ENCODE measurements around the gene SLC5A5. TPM values are rescaled to one million over a fixed set of nuclear protein-coding genes. Genes with fewer than 3 reads are reported as not detected.

SLC5A5 gene
- polyA plus RNA-seq, 1 of the 3 experiments (the other 2 are of a cell fraction), result 0.02 TPM

DNA sequence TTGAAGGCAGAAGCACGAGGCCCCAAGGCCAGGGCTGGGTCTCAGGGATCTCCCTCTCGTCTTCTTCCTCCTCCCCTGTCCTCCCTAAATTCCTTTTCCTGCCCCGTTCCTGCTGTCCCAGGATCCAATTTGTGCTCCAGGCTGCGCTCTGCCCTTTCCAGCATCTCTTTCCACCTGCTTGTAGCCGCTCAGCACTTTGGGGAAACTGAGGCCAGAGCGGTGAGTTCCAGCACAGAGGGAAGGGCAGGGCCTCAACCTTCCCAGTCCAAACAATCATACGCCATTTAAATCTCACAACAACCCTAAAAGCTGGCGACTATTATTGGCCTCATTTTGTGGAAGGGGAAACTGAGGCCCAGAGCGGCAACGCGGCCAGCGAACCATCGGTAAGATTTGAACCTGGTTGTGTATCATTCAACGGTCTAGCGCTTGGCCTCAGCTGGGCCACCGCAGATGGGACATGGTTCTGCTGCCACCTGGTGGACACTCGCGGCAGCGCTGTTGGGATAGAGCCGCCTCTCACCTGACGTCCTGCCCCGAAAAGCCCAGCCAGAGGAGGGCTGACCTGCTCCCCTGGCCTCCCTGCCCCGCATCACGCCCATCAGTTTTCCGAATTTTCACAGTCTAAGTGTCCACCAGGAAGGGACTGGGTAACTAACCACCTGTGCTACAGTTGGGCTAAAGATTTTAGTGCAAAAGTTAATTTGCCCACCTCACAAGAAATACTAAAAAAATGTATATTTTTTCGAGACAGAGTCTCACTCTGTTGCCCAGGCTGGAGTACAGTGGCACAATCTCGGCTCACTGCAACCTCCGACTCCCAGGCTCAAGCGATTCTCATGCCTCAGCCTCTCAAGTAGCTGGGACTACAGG lies 16.2 kb upstream of the SLC5A5 start (continued):
- TF ChIP-seq RAD21 (IDR thresholded peaks at IDR 0.05; ENCODE audit: low read length) (peak; percentile 98), NRF1 (IDR thresholded peaks at IDR 0.05; ENCODE audit: low read depth, low read length) (no peak), YY1 (IDR thresholded peaks at IDR 0.05; ENCODE audit: low read depth) (no peak), TAF1 (IDR thresholded peaks at IDR 0.05; ENCODE audit: borderline replicate concordance, low read depth, low read length) (no peak), GABPA (IDR thresholded peaks at IDR 0.05; ENCODE audit: low read depth) (no peak), FOSL2 (IDR thresholded peaks at IDR 0.05; ENCODE audit: borderline replicate concordance, low read depth) (no peak), POLR2AphosphoS5 (IDR thresholded peaks at IDR 0.05; ENCODE audit: low read depth, low read length) (no peak), MXI1 (IDR thresholded peaks at IDR 0.05; ENCODE audit: low read depth, low read length) (no peak), ELF1 (IDR thresholded peaks at IDR 0.05) (no peak)
- TF ChIP-seq, protein P1, sequence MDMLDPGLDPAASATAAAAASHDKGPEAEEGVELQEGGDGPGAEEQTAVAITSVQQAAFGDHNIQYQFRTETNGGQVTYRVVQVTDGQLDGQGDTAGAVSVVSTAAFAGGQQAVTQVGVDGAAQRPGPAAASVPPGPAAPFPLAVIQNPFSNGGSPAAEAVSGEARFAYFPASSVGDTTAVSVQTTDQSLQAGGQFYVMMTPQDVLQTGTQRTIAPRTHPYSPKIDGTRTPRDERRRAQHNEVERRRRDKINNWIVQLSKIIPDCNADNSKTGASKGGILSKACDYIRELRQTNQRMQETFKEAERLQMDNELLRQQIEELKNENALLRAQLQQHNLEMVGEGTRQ (IDR thresholded peaks at IDR 0.05; ENCODE audit: borderline replicate concordance, low read depth, low read length), result no peak
- TF ChIP-seq, protein P2, sequence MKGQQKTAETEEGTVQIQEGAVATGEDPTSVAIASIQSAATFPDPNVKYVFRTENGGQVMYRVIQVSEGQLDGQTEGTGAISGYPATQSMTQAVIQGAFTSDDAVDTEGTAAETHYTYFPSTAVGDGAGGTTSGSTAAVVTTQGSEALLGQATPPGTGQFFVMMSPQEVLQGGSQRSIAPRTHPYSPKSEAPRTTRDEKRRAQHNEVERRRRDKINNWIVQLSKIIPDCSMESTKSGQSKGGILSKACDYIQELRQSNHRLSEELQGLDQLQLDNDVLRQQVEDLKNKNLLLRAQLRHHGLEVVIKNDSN (IDR thresholded peaks at IDR 0.05; ENCODE audit: borderline replicate concordance, low read depth), result no peak

DNA sequence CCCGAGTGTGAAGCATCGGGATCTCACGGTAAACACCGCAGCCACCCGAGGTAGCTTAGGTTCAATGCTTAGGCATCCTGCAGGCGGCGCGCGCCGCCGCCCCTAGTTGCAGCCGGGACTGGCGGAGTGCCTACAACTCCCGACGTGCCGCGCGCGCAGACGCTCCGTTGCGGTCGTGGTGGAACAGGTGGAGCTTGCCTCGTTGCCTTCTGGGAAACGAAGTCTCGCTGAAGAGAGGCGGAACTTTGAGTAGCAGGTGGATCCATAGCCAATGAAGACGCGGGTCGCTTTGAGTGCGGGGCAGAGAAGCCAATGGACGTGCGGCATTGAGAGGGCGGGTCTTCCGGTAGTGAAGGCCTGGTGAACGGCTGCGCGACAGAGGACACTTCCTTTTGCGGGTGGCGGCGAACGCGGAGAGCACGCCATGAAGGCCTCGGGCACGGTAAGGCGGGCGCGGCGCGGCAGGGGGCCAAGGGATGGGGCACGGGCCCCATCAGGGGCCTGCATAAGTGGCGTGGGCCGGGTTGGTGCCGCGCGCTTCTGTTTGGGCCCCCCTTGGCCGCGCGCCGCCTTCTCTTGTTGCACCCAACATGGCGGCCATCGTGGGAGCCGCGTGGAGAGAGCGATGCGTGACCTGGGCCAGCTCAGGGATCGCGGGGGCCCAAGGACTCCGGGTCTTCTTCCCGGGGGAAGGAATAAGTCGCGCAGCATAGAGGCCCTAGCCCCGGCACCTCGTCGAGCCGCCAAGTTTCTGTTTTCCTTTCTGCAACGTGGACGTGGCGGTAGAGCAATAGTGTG lies 12.0 kb upstream of the SLC5A5 start, which contains the start of gene RPL18A:
RPL18A (plus strand) TSS at position 378 of the 798 bp plus-strand sequence; CDS start at position 425, 47 bp downstream.
- Histone ChIP-seq H3K9ac (peak within 1 kb of the TSS; percentile 91), H4K20me1 (ENCODE audit: insufficient read depth) (peaks cover 47% of the 10 kb centered on the region), H3K9me2 (no peaks in the 10 kb centered on the region), H3K9me3 (no peaks in the 10 kb centered on the region), H3K27me3 (ENCODE audit: insufficient read depth) (no peaks in the 10 kb centered on the region), H2AFZ (ENCODE audit: low read depth) (peak within 1 kb of the TSS; percentile 92), H3F3A (replicated peaks; ENCODE audit: insufficient read depth) (peaks cover 20% of the 10 kb centered on the region), H3K4me1 (ENCODE audit: control insufficient read depth in 1 of 2, insufficient read depth in 2 of 2, low read depth in 1 of 2, low read length in 1 of 2) (peaks cover 0 to 17% of the 10 kb centered on the region in 2 experiments; a peak in 1 of 4 replicates), H3K79me2 (ENCODE audit: insufficient read depth) (peaks cover 31% of the 10 kb centered on the region), H3K27ac (ENCODE audit: low read depth in 2 of 2, low read length in 1 of 2) (peak within 1 kb of the TSS; percentile 62 to 78), H3K4me3 (ENCODE audit: low read depth in 2 of 2, low read length in 1 of 2) (peak within 1 kb of the TSS; percentile 86 to 91), H3K36me3 (replicated peaks in 1 of 2; ENCODE audit: control insufficient read depth in 1 of 2, insufficient read depth in 2 of 2, low read length in 1 of 2) (peaks cover 31 to 42% of the 10 kb centered on the region in 2 experiments), H3K4me2 (peak within 1 kb of the TSS; percentile 99)
- CTCF ChIA-PET, result interaction anchor here (0.7 to 13.8 kb wide), 32 partner anchors 8 to 405 kb away, joined by 3 to 139 read pairs (median 4); partner anchors contain the start of genes B3GNT3, CCDC124, JAK3 and SLC5A5
- peak; percentile 96 for DNase-seq
- POLR2A ChIA-PET, result interaction anchor here (0.6 to 2.4 kb wide), 30 partner anchors 8 to 420 kb away, joined by 3 to 27 read pairs (median 4); partner anchors contain the start of genes B3GNT3, CCDC124, JAK3 and MAP1S
- whole genome bisulfite sequencing (ENCODE audit: low lambda C conversion rate), result 0% methylated on average over 12 of the region's 80 CpGs
- TF ChIP-seq, protein P2 (IDR thresholded peaks at IDR 0.05; ENCODE audit: borderline replicate concordance, low read depth), result no peak
- TF ChIP-seq SIN3A (IDR thresholded peaks at IDR 0.05; ENCODE audit: borderline replicate concordance, low read depth, low read length) (0 out of 2 replicates have a peak, but pooled peaks have one; percentile 45), RFX5 (IDR thresholded peaks at IDR 0.05; ENCODE audit: low read length) (no peak), FOXJ3 (CRISPR knock-in tag; IDR thresholded peaks at IDR 0.05) (no peak), NFIC (IDR thresholded peaks at IDR 0.05; ENCODE audit: borderline replicate concordance) (no peak)
- TF ChIP-seq, protein P3, sequence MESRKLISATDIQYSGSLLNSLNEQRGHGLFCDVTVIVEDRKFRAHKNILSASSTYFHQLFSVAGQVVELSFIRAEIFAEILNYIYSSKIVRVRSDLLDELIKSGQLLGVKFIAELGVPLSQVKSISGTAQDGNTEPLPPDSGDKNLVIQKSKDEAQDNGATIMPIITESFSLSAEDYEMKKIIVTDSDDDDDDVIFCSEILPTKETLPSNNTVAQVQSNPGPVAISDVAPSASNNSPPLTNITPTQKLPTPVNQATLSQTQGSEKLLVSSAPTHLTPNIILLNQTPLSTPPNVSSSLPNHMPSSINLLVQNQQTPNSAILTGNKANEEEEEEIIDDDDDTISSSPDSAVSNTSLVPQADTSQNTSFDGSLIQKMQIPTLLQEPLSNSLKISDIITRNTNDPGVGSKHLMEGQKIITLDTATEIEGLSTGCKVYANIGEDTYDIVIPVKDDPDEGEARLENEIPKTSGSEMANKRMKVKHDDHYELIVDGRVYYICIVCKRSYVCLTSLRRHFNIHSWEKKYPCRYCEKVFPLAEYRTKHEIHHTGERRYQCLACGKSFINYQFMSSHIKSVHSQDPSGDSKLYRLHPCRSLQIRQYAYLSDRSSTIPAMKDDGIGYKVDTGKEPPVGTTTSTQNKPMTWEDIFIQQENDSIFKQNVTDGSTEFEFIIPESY (IDR thresholded peaks at IDR 0.05; ENCODE audit: borderline replicate concordance, low read depth), result no peak
- TF ChIP-seq, protein P4, sequence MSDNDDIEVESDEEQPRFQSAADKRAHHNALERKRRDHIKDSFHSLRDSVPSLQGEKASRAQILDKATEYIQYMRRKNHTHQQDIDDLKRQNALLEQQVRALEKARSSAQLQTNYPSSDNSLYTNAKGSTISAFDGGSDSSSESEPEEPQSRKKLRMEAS (IDR thresholded peaks at IDR 0.05; ENCODE audit: low read depth), result peak; percentile 95
- TF ChIP-seq, protein P5, sequence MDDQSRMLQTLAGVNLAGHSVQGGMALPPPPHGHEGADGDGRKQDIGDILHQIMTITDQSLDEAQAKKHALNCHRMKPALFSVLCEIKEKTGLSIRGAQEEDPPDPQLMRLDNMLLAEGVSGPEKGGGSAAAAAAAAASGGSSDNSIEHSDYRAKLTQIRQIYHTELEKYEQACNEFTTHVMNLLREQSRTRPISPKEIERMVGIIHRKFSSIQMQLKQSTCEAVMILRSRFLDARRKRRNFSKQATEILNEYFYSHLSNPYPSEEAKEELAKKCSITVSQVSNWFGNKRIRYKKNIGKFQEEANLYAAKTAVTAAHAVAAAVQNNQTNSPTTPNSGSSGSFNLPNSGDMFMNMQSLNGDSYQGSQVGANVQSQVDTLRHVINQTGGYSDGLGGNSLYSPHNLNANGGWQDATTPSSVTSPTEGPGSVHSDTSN (IDR thresholded peaks at IDR 0.05), result peak; percentile 100
